ENCODE data around the gene SPTLC2. TPM values are rescaled to one million over a fixed set of nuclear protein-coding genes. Genes with fewer than 3 reads are reported as not detected.

Gene SPTLC2
- total RNA-seq, 1 experiment from 2014 or later = 15.8 TPM

DNA sequence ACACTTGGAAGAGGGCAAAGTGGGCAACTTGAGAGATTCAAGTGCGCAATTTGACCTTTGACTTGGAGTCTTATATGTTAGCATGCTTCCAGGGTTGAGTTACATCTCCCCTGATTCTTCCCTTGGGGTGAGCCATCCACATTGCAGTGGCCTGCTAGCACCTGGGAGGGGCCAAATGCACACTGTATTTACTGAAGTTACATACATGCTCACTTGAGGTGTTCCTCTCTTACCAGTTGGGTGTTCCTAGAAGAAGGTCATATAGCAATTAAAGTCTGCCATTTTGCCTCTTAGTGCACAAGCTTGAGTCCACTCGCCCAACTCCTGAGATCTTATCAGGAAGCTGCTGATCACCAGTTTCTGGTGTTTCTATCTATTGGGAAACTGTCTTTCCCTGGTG lies 13.7 kb upstream of the SPTLC2 start:
- no peak for DNase-seq (ENCODE audit: unreplicated experiment)
- H3K27ac Mint-ChIP-seq (ENCODE audit: low read depth, unreplicated experiment) = no peak overlapping the region
- BruUV-seq (replicated peaks) = no TSS peak
- intact Hi-C loops (cut with micrococcal nuclease) = no loop called here
- no peaks in the 10 kb centered on the region for H3K4me1 Mint-ChIP-seq (ENCODE audit: insufficient read depth, unreplicated experiment)
- CTCF ChIA-PET = interaction anchor here (0.5 to 0.7 kb wide), 2 partner anchors 10 to 26 kb away, joined by 3 read pairs; no protein-coding TSS in a partner anchor
- no peaks in the 10 kb centered on the region for H3K27me3 Mint-ChIP-seq (ENCODE audit: insufficient read depth, unreplicated experiment)
- no peak overlapping the region for H3K4me3 Mint-ChIP-seq (ENCODE audit: unreplicated experiment)
- H3K36me3 Mint-ChIP-seq (ENCODE audit: insufficient read depth, unreplicated experiment) = no peaks in the 10 kb centered on the region
- no peaks in the 10 kb centered on the region for H3K9me3 Mint-ChIP-seq (ENCODE audit: unreplicated experiment)
- POLR2A ChIA-PET = no interaction called here
- TF ChIP-seq, protein P1, sequence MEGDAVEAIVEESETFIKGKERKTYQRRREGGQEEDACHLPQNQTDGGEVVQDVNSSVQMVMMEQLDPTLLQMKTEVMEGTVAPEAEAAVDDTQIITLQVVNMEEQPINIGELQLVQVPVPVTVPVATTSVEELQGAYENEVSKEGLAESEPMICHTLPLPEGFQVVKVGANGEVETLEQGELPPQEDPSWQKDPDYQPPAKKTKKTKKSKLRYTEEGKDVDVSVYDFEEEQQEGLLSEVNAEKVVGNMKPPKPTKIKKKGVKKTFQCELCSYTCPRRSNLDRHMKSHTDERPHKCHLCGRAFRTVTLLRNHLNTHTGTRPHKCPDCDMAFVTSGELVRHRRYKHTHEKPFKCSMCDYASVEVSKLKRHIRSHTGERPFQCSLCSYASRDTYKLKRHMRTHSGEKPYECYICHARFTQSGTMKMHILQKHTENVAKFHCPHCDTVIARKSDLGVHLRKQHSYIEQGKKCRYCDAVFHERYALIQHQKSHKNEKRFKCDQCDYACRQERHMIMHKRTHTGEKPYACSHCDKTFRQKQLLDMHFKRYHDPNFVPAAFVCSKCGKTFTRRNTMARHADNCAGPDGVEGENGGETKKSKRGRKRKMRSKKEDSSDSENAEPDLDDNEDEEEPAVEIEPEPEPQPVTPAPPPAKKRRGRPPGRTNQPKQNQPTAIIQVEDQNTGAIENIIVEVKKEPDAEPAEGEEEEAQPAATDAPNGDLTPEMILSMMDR (IDR thresholded peaks at IDR 0.05; ENCODE audit: unreplicated experiment) = no peak

DNA sequence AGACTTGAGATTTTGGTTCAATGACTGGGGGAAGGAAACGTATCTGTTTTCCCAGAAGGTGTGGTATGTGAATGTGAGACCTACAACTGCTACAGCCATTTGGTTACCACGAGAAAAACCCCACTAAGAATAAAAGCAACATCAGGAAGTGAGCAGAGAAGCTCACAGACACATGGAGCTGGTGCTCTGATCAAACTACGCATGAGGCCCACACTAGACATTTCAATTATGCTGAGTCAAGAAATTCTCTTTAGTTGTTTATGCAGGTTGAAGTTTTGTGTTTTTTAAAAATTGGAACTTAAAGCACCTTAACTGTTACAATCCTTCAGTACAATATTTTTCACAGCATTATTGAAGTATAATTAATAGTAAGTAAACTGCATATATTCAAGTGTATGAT lies 8.9 kb upstream of the SPTLC2 start:
- POLR2A ChIA-PET = interaction anchor here (1.3 kb wide), 1 partner anchor 8 kb away, joined by 3 read pairs; no protein-coding TSS in a partner anchor
- BruUV-seq (replicated peaks) = no TSS peak
- no peak for DNase-seq (ENCODE audit: unreplicated experiment)
- no peaks in the 10 kb centered on the region for H3K36me3 Mint-ChIP-seq (ENCODE audit: insufficient read depth, unreplicated experiment)
- H3K27ac Mint-ChIP-seq (ENCODE audit: low read depth, unreplicated experiment) = no peak overlapping the region
- H3K9me3 Mint-ChIP-seq (ENCODE audit: unreplicated experiment) = no peaks in the 10 kb centered on the region
- CTCF ChIA-PET = no interaction called here
- H3K4me1 Mint-ChIP-seq (ENCODE audit: insufficient read depth, unreplicated experiment) = no peaks in the 10 kb centered on the region
- intact Hi-C loops (cut with micrococcal nuclease) = no loop called here
- H3K27me3 Mint-ChIP-seq (ENCODE audit: insufficient read depth, unreplicated experiment) = no peaks in the 10 kb centered on the region
- no peak overlapping the region for H3K4me3 Mint-ChIP-seq (ENCODE audit: unreplicated experiment)
- TF ChIP-seq, protein P1 (IDR thresholded peaks at IDR 0.05; ENCODE audit: unreplicated experiment) = no peak

DNA sequence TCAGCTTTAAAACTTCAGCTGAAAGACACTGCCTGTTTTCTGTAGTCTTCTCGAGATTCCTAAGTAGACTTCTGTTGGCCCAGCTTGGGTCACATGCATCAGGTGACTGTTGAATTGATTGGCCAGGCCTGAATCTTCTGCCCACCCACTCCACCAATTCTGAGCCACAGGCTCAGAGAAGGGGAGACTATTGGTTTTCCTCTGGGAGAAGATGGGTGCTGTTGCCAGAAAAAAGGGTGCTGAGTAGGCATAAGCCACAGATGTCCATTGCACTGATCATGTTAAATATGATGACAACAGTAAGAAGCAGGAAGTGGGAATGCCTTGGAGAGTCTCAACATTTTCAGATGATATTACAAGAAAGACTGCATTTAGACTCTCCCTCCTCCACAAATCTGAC lies 6.8 kb upstream of the SPTLC2 start:
- Mint-ChIP-seq H3K9me3 (ENCODE audit: unreplicated experiment) (no peaks in the 10 kb centered on the region), H3K4me3 (ENCODE audit: unreplicated experiment) (no peak overlapping the region), H3K27me3 (ENCODE audit: insufficient read depth, unreplicated experiment) (no peaks in the 10 kb centered on the region), H3K36me3 (ENCODE audit: insufficient read depth, unreplicated experiment) (no peaks in the 10 kb centered on the region), H3K27ac (ENCODE audit: low read depth, unreplicated experiment) (no peak overlapping the region), H3K4me1 (ENCODE audit: insufficient read depth, unreplicated experiment) (no peaks in the 10 kb centered on the region)
- DNase-seq (ENCODE audit: unreplicated experiment) = no peak
- TF ChIP-seq, protein P1 (IDR thresholded peaks at IDR 0.05; ENCODE audit: unreplicated experiment) = no peak
- intact Hi-C loops (cut with micrococcal nuclease) = no loop called here
- CTCF ChIA-PET = interaction anchor here (0.8 to 1.6 kb wide), 3 partner anchors 11 to 419 kb away, joined by 3 to 6 read pairs (median 3); no protein-coding TSS in a partner anchor
- BruUV-seq (replicated peaks) = no TSS peak
- POLR2A ChIA-PET = interaction anchor here (0.7 to 1.4 kb wide), 2 partner anchors 108 to 164 kb away, joined by 3 read pairs; no protein-coding TSS in a partner anchor

DNA sequence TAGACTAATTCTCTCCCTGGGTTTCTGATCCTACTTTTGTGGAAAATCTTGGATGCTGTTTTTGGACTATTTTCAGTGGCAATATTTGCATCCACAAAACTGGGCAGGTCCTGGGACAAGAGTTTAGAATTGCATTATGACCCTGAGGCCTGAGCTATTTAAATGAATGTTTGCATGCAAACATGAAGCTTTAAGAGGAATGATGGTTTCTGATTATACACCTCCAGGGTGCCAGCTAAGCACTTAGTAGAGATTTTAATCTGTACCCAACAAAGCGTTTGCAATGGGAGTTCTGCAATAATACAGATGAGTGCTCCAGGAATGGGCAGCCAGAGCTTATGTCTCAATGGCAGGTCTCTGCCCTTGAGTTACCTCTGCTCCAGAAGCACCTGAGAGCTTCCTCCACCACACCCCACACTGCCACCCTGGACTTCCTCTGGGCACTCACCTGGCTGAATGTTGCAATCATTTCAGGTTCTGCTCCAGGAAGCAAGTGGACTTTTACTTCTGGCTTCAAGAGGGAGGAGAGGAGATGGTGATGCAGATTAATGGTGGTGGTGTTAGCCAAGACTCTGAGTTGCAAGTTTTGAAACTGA lies 6.0 kb upstream of the SPTLC2 start:
- TF ChIP-seq, protein P1 (IDR thresholded peaks at IDR 0.05; ENCODE audit: unreplicated experiment) = no peak
- intact Hi-C loops (cut with micrococcal nuclease) = no loop called here
- Mint-ChIP-seq H3K4me1 (ENCODE audit: insufficient read depth, unreplicated experiment) (no peaks in the 10 kb centered on the region), H3K4me3 (ENCODE audit: unreplicated experiment) (no peak overlapping the region), H3K36me3 (ENCODE audit: insufficient read depth, unreplicated experiment) (no peaks in the 10 kb centered on the region), H3K9me3 (ENCODE audit: unreplicated experiment) (no peaks in the 10 kb centered on the region), H3K27ac (ENCODE audit: low read depth, unreplicated experiment) (no peak overlapping the region), H3K27me3 (ENCODE audit: insufficient read depth, unreplicated experiment) (no peaks in the 10 kb centered on the region)
- no TSS peak for BruUV-seq (replicated peaks)
- peak; percentile 43 for DNase-seq (ENCODE audit: unreplicated experiment)
- ChIA-PET POLR2A (interaction anchor here (0.7 to 1.4 kb wide), 4 partner anchors 9 to 164 kb away, joined by 3 read pairs; partner anchors contain the start of genes ALKBH1 and SLIRP), CTCF (interaction anchor here (0.8 to 1.6 kb wide), 3 partner anchors 10 to 419 kb away, joined by 3 to 6 read pairs (median 3); no protein-coding TSS in a partner anchor)

All from MCF 10A (cell line).